ENCODE measurements around the gene MRPS9. TPM values are rescaled to one million over a fixed set of nuclear protein-coding genes. Genes with fewer than 3 reads are reported as not detected.

Gene MRPS9
- total RNA-seq, 4 donors from 2014 or later: 16.2 to 21.0 (median 18.4) TPM

GRCh38 chr2:105143094-105143466 is 105.2 kb downstream of the MRPS9 start:
- Histone ChIP-seq H3K36me3 (no peaks in the 10 kb centered on the region), H3K4me1 (peaks cover 0 to 13% (median 12%) of the 10 kb centered on the region in 4 donors), H3K9me3 (no peaks in the 10 kb centered on the region), H3K27me3 (peaks cover 0 to 62% (median 6%) of the 10 kb centered on the region in 4 donors), H3K4me3 (no peak overlapping the region), H3K27ac (replicated peaks in 1 of 4) (no peak overlapping the region)
- no peak for DNase-seq (ENCODE audit: extremely low spot score)
- intact Hi-C loops (cut with DNase I): no loop called here
- TF ChIP-seq POLR2AphosphoS5 (IDR thresholded peaks at IDR 0.05) (no peak), POLR2A (IDR thresholded peaks at IDR 0.05; ENCODE audit: low read depth) (no peak), CTCF (IDR thresholded peaks at IDR 0.05) (no peak), EP300 (IDR thresholded peaks at IDR 0.05) (no peak)
- WGBS: 56% methylated on average over 6 of the region's 6 CpGs

- WGBS: 7% methylated on average over 23 of the region's 53 CpGs
- H3K36me3 ChIP-seq: no peaks in the 10 kb centered on the region
- intact Hi-C loops (cut with DNase I): no loop called here
- no peak for TF ChIP-seq EP300 (IDR thresholded peaks at IDR 0.05)
- TF ChIP-seq POLR2A (IDR thresholded peaks at IDR 0.05; ENCODE audit: low read depth): no peak
- no peak for TF ChIP-seq CTCF (IDR thresholded peaks at IDR 0.05)
- no peak for TF ChIP-seq POLR2AphosphoS5 (IDR thresholded peaks at IDR 0.05)
- no peak overlapping the region for H3K27ac ChIP-seq (replicated peaks in 1 of 4)
- H3K4me1 ChIP-seq: peaks cover 0 to 13% (median 12%) of the 10 kb centered on the region in 4 donors
- H3K9me3 ChIP-seq: no peaks in the 10 kb centered on the region
- peak; percentile 88 for DNase-seq (ENCODE audit: extremely low spot score)
- peaks cover 0 to 64% (median 6%) of the 10 kb centered on the region in 4 donors for H3K27me3 ChIP-seq
- peak overlapping the region; percentile 36 to 52 (median 40) for H3K4me3 ChIP-seq
These were observed 105.7 kb downstream of the MRPS9 start for GRCh38 chr2:105143467-105144151.

- Histone ChIP-seq H3K27me3 (peaks cover 0 to 64% (median 6%) of the 10 kb centered on the region in 4 donors), H3K27ac (replicated peaks in 1 of 4) (no peak overlapping the region), H3K4me1 (peaks cover 0 to 13% (median 12%) of the 10 kb centered on the region in 4 donors), H3K9me3 (no peaks in the 10 kb centered on the region), H3K36me3 (no peaks in the 10 kb centered on the region), H3K4me3 (peak overlapping the region; percentile 36 to 52 (median 40))
- intact Hi-C loops (cut with DNase I): no loop called here
- TF ChIP-seq POLR2A (IDR thresholded peaks at IDR 0.05; ENCODE audit: low read depth): no peak
- no peak for TF ChIP-seq POLR2AphosphoS5 (IDR thresholded peaks at IDR 0.05)
- TF ChIP-seq CTCF (IDR thresholded peaks at IDR 0.05): no peak
- TF ChIP-seq EP300 (IDR thresholded peaks at IDR 0.05): no peak
- 21% methylated on average over 13 of the region's 62 CpGs for WGBS
- DNase-seq (ENCODE audit: extremely low spot score): peak; percentile 42
These were observed 106.5 kb downstream of the MRPS9 start for GRCh38 chr2:105144152-105144940.

- Histone ChIP-seq H3K4me1 (peaks cover 0 to 13% (median 12%) of the 10 kb centered on the region in 4 donors), H3K9me3 (no peaks in the 10 kb centered on the region), H3K27me3 (peaks cover 0 to 64% (median 6%) of the 10 kb centered on the region in 4 donors), H3K27ac (replicated peaks in 1 of 4) (no peak overlapping the region), H3K36me3 (no peaks in the 10 kb centered on the region), H3K4me3 (no peak overlapping the region)
- 57% methylated on average over 1 of the region's 2 CpGs for WGBS
- TF ChIP-seq POLR2AphosphoS5 (IDR thresholded peaks at IDR 0.05) (no peak), EP300 (IDR thresholded peaks at IDR 0.05) (no peak), CTCF (IDR thresholded peaks at IDR 0.05) (no peak), POLR2A (IDR thresholded peaks at IDR 0.05; ENCODE audit: low read depth) (no peak)
- DNase-seq (ENCODE audit: extremely low spot score): peak; percentile 45
- intact Hi-C loops (cut with DNase I): no loop called here
These were observed 107.1 kb downstream of the MRPS9 start for GRCh38 chr2:105144941-105145300.

All from esophagus muscularis mucosa (tissue), 4 donors.